GM18499 (cell line): Measurements from ENCODE around the gene UBXN10.

ENCODE experiments used
- ATAC-seq: cut with Tn5 transposase; IDR thresholded peaks from one replicate; pipeline ENCODE4 v1.9.1; 2021; ENCODE audit warnings: moderate number of reproducible peaks; ENCODE audit not compliant: insufficient read depth, unreplicated experiment

The UBXN10 gene

DNA sequence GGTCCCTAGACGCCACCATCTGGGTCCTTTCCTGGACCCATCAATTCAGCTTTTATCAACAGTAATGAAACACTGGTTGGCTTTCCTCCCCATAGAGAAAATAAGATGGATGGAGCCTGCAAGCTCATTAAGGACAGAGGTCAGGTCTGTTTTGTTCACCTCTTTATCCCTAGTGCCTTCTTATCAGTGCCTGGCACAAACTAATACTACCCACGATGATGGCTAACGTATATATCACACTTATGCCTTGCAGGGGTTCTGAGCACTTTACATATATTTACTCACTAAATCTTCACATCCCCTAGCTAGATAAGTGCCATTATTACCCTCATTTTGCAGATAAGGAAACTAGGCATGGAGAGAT is 5.1 kb upstream of the UBXN10 start:
- ATAC-seq: no peak

DNA sequence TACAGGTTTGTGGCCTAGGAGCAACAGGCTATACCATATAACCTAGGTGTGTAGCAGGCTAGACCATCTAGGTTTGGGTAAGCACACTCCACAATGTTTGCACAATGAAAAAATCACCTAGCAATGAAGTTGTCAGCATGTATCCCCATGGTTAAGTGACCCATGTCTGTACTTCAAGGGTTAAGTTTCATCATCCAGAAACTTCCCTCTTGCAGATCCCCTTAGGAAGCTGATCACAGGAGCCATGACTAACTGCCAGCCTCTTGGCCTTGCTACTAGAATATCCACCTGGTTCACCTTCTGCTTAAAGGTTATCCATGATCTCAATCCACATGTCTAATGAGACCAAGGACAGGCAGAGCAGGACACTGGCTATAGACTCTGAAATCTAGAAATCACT is 3.5 kb upstream of the UBXN10 start:
- ATAC-seq: no peak

DNA sequence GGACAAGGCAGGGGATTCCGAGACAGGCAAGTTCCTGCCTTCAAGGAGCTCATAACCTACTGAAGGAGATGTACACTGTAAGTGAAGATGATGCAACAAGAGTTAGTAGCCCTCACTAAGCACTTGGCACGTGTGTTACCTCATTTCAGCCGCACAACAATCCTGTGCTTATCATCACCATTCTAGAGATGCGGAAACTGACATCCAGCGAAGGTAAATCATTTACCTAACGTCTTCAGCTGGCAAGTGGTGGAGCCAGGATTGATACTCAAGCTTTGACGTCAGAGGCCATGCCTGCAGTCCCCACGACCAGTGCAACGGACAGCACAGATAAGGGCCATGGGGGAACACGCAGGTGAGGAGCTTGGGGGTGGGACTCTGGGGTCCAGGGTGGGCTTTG is 2.9 kb upstream of the UBXN10 start:
- no peak for ATAC-seq

DNA sequence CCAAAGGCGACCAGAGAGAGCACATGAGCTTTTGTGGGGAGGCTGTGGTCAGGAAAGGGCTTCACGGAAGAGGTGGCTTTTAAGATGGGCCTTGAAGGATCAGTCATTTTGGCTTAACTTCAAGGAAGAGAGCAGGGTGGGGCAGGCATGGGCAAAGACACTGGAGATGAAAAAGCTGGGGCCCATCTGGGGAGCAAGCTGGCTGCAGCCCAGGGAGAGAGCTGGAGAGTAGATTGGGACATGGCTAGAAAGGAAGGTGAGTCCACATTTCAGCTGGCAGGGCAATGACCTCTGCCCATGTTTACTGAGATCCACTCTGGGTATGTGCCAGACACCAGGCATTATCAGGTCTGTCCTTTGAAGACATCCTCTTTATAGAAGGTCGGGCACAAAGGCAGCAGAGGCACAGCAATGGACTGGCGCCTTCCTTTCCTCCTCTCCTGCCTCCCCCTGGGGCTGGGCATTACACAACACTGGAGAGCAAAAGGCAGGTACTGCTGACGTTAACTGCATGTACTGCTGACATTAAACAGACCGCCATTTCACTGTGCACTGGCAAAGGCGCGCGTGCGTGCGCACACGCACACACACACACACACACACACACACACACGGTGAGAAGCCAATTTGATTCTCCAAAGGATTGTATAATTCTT is 2.2 kb upstream of the UBXN10 start:
- no peak for ATAC-seq

DNA sequence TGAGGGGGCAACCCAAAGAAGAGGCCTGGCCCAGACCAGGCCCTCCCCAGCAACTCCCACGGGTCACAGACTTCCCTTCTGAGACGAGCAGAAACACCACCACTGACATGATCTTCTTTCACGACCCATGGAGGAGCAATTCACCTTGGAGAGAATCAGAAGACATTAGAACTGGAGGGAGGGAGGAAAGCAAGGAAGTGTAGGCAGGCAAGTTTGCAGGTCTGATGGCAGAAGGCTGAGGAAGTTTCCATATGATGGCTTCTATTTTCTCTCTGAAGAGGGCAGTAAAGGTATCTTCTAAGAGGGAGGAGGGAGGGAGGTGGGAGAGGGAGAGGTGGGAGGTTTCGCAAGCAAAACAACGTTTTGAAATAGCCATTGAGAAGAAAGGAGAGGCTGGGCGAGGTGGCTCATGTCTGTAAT is 1.4 kb upstream of the UBXN10 start:
- ATAC-seq: no peak

DNA sequence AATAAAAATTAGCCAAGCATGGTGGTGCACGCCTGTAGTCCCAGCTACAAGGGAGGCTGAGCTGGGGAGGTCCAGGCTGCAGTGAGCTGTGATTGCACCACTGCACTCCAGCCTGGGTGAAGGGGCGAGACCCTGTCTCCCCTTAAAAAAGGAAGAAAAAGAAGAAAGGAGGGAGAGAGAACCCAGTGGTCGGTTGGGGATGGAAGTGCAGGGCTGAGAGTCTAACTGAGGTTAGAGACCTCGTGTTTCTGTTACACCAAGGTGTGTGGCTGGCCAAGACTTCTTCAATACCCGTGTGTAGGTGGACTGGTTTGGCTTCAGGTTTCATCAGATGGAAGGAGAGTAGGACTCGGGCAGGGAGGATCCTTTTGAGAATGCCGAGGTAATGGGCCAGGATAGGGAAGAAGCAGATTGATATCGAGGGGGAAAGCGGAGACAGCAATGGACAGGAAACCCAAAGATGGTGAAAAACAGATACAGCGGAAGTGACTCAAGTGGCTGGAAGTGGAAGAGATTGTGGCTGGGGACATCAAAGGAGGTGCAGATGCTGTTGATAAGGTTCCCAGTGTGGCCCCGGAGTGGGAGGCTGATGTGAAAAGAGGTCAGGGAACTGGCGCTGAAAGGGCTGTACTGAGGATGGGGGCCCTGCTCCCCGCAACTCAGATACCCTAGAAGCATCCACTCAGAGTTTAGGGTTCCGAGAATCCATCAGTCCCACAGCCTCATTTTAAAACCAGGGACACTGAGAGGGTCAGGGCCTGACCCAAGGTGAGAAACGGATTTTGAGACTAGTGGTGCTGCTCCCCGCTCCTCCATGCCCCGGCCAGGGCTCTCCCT is 681 bp upstream of the UBXN10 start:
- no peak for ATAC-seq

DNA sequence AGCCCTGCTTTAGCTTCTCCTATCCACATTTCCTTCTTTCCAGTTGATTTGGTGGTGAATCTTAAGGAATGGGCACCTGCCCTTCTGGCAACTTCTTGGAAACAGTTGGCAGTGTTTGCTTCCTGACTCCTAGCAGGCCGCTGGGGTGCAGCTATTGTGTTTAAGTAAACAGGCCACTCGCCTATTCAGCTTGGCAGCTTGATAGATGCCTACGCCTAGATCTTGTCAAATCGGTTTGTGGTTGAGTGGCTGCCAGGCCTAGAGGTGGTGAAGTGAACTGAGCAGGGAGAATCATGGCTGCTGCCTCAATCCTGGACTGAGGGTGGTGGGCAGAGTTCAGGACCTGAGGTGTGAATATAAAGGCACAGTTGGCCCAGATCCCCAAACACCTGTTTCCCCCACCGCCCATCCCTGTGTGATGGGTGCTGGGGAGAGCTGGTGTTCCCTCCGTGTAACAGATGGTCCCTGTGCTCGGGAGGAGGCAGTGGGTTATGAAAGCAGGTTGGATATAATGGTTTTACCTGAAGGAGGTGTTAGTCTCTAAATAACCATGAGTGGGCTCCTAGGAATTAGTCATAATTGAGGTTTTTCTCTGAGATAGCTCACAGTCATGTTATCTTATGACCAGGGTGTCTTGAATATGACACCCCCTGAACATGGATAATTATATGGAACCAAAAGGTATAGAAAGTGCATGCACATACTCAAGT is 1.4 kb downstream of the UBXN10 start:
- no peak for ATAC-seq

DNA sequence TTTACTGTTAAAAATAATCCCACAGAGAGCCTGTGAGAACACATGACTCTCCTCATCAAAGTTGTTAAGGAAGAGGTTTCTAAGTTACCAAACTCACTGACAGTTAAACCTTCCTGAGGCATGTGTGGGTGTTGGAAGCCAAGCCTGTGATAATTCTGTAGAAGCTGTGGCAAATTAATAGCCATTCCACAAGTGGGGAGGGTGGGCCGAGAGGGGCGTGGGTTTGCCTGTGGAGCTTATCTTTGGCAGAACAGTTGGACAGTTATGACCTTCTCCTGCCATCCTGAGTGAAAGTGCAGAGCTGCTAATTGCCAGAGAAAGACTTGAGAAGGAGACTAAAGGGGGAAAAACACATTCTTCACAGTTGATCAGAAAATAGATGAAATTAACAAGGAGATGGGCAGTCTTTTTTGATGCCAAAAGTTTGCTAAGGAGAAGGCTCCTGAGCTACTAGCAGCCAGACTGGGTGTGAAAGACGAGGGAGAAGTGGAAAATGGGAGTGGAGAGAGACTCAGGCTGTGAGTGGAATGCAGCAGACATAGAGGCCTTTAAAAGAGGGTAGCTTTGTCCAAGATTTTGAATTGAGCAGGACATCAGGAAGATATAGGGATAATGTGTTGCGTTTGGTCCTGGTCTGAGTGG is 2.0 kb downstream of the UBXN10 start:
- ATAC-seq: no peak

DNA sequence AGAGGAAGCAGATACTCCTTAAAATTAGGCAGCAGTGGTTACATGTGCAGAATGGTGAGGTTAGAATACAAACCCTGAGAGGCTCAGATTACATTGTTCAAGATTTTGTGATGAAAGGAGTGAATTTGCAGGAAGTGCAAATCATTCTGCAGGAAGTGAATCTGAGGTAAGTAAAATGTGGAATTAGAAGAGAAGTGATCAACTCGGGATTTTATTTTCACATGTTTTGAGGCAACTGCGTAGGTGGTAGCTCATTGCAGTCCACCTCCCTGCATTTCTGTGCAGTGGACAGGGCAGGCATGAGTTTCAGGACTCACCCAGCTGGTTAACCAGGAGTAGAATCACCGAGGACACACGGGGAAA is 2.5 kb downstream of the UBXN10 start:
- ATAC-seq: no peak

DNA sequence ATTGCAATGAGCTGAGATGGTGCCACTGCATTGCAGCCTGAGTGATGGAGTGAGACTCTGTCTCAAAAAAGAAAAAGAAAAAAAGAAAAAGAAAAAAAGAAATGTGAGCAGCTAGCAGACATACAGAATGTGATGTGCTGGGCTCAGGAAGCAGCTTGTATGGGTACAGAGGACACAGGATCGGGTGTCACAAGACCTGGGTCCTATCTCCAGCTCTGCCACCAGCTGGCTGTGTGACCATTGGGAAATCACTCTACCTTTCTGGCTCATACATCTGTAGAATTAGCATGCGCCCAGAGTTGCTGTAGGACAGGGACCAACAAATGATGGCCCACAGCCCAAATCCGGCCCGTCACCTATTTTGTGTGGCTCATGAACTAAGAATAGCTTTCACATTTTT is 3.8 kb downstream of the UBXN10 start:
- ATAC-seq: no peak

DNA sequence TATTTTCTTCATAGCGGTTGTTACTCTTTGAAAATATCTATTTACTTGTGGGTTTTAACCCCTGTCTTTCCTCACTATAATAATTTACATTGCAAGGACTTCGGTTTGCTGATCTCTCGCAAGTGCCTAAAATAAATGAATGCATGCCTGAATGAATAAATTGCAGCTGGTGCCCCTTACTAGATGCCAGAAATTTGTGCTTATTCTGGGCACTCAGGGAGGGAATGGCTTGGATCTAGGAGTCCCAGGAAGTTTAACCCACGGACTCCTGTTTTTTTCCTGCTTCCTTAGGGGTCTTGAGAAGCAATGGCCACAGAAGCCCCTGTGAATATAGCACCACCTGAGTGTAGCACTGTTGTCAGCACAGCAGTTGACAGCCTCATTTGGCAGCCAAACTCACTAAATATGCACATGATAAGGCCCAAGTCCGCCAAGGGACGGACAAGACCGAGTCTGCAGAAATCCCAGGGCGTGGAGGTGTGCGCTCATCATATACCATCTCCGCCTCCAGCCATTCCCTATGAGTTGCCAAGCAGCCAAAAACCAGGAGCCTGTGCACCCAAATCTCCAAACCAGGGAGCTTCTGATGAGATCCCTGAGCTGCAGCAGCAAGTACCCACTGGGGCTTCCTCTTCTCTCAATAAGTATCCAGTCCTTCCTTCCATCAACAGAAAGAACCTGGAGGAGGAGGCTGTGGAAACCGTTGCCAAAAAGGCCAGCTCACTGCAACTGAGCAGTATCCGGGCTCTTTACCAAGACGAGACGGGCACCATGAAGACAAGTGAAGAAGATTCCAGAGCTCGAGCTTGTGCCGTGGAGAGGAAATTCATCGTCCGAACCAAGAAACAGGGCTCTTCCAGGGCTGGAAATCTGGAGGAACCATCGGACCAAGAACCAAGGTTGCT is 4.6 kb downstream of the UBXN10 start:
- ATAC-seq: no peak

DNA sequence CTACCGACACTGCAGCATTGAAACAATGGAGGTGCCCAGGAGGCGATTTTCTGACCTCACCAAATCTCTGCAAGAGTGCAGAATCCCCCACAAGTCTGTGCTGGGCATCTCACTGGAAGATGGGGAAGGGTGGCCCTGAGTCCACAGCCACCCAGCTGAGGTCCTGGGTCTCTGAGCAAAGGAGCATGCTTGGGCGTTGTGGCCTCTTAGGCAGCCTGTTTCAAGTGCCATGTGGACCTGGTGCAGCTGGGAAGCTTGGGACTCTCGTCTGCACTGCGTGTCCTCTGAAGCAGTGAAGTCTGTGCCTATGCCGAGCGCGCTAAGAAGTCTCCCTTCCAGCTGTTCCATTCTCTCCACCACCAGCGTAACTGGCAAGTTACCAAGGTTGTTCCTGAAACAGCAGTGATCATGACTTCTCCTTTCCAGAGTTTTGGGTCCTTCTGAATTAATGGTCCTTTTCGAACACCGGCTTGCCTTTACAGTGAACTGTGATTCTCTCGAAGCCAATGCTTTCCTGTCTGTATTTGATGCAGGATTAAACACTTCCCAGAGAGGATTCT is 5.5 kb downstream of the UBXN10 start:
- no peak for ATAC-seq

DNA sequence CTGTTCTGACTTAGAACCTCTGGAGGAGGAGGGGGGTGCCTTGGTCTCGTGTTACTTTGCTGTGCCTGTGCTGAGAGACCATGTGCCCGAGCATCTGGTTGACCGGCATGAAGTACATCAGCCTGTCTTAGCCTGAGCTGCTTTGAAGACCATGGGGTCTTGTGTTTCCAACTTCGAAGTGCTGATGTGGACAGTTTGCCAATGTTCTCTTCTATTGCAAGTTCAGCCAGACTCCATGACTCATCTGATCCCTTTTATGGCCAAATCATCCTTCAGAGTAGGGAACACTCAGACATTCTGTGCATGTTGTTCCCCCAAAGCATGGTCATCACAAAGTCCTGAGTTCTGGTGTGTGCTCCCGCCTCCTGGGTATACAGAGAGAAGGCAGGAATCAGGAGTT is 6.5 kb downstream of the UBXN10 start:
- ATAC-seq: no peak

DNA sequence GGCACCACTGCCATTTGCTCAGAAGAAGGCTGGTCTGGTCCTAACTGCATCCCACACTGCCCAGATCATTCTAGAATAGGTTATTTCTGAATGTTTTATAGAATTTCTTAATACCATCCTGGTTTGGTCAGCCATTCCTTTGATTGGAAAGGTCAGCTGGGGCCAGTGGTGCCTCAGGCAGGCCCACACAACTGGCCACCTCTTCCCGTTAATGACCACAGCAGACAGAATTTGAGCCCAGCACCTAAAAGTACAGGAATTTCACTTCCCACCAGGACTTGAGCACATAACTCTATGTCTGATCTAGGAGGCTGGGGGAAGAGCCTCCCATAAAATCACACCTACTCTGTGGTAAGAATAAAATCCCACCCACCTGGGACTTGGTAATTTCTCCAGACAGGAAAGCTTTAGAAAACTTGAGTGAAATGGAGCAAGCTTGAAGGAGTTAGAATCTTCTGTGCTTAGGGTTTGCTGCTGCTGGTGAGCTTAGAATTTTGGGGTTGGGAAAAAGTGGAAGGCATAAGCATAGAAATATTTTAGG is 7.0 kb downstream of the UBXN10 start:
- no peak for ATAC-seq

DNA sequence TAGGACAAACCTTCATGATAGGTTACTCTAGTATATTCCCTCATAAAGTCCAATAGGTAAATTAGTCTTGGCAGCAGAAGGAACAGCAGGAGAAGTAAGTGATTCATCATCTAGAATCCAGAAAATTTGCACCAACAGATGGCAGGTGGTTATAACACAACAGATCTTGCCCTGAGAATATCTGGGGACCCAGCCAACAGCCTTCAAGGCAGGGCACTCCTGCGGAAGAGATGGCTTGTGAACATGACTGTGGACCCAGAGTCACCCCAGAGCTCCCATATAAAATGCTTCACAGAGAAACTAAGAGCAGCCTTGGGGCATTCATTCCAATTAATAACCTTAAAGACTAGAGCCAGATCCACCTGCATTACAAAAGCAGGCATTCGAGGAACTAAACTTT is 8.3 kb downstream of the UBXN10 start:
- ATAC-seq: no peak

DNA sequence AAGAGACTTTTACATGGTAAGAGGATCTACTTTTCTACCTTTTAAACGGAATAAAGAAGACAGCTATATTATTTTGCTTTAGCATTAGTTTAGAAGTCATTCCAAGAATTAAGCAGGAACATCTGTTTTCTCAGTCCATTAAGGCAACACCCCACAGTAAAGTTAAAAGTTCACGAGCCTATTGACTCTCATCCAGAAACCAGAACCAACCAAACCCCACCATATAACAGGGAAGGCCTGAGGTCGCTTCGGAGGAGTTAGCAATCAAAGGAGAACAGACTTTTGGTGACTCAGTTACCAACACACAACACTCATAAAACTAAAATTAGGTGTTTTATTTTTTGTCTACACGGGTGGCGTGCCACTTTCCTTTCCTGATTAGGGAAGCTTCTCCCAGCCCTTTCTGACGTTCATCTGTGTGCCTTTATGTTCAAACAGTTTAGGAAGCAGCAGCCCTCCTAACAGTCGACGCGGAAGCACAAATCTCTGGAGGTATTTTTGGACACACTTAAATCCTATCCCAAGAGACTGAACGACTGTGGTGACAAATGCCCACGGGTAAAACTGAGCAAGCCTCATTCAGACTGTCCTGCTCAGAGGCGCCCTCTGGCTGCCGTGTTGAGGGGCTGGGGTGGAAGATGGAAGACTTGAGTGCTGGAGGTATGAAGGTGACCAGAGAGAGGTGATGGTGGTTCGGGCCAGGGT is 9.0 kb downstream of the UBXN10 start:
- no peak for ATAC-seq

DNA sequence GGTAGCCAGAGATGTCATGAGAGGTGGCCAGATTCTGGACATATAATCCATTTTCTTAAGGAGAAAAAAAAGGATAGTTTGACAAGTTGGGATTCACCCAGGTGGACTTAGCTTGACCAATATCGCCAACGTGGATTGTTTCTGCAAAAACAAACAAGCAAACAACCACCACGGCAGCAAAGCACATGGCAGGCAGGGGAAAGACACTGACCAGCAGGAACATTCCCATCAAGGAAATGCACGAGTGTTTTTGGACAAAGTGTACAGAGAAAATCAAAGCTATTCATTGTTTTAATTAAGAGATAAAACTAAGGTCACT is 9.5 kb downstream of the UBXN10 start:
- ATAC-seq: no peak

DNA sequence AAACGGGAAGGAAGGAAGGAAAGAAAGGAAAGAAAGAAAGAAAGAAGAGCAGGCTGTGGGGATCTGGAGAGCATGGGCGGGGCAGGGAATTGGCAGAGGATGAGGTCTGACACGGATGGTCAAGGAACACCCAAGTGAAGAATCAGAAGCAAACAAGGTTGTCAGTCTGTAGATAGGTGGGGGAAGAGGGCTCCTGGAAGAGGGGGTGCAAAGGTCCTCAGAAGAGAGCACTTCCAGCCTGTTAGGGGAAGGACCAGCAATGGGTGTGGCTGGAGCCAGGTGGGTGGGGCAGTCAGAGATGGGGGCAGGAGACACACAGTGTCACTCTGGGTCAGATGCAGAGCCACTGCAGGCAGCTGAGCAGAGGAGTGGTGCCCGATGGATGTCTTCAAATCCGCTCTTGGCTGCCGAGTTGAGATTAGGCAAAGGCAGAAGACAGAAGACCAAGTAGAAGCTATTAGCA is 11.5 kb downstream of the UBXN10 start:
- ATAC-seq: no peak

DNA sequence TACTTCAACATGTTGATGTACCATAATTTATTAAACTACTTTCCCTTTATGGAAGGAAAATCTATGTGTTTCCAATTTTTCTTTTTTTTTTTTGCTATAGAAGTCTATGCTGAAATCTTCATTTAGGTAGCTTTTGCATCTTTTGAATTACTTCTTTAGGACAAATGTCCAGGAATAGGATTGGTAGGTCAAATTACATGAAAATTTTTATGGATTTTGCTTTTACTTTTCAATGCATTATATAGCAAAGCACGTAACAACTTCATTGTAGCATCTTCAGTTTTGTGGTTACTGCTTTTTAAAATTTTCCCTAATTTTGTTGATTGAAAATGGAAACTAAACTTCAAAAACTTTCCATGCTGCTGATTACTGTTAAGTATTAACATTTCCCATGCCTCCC is 12.4 kb downstream of the UBXN10 start:
- ATAC-seq: no peak
